Upper lobe of left lung (tissue), 4 donors: ENCODE results near the gene SMAP2.

Experiments used
- POLR2A ChIP-seq, 4 donors: fragments of 450-650 bp; IDR thresholded peaks; one replicate each; pipeline ENCODE4 v1.5.1; 2016 to 2017; ENCODE audit warnings: antibody characterized with exemption in 4 of 4, mild to moderate bottlenecking in 2 of 4
- POLR2AphosphoS5 ChIP-seq, 2 donors: sonication (generic); formaldehyde crosslinking; IDR thresholded peaks; one replicate each; pipeline ENCODE4 v1.5.1; 2017; ENCODE audit warnings: antibody characterized with exemption in 2 of 2
- TF ChIP-seq, protein P1 (sequence below), 6 experiments: fragments of 450-650 bp in 4 of 6; fragments of 200-600 bp in 2 of 6; sonication (generic) in 2 of 6; IDR thresholded peaks; one replicate each; pipeline ENCODE4 v1.5.1; 2016 to 2019; ENCODE audit warnings: antibody characterized with exemption in 6 of 6

DNA sequence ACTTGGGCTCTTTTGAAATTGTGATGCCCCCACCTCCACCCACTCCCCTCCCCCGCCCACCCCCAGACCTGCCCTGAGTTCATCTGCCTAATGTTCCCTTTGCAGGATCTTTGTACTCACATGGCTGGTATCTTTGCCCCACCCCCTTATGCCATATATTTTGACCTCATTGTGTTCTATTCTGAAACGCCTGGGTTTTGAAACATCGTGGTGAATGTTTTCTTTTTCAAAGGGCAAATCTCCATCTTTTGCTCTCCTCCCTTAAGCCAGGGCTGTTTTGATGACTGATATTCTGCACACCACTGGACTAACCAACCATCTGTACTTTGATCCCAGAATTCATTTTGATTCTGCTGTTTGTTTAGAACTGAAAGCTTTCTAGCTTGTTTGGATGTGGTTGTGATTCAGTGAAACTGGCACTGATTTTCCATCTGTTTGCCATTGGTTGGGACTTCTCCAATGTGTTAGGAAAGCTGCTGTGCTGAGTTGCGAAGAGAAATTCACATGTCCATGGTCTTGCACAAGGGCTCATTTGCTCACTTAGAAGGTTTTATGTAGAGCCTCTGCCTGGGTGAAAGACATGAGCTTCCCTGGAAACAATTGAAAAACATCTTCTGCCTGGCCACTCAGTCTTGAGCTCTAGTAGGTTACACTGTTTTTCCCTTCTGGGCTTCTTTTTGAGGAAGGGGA lies 16.5 kb downstream of the SMAP2 start:
- TF ChIP-seq, protein P1, sequence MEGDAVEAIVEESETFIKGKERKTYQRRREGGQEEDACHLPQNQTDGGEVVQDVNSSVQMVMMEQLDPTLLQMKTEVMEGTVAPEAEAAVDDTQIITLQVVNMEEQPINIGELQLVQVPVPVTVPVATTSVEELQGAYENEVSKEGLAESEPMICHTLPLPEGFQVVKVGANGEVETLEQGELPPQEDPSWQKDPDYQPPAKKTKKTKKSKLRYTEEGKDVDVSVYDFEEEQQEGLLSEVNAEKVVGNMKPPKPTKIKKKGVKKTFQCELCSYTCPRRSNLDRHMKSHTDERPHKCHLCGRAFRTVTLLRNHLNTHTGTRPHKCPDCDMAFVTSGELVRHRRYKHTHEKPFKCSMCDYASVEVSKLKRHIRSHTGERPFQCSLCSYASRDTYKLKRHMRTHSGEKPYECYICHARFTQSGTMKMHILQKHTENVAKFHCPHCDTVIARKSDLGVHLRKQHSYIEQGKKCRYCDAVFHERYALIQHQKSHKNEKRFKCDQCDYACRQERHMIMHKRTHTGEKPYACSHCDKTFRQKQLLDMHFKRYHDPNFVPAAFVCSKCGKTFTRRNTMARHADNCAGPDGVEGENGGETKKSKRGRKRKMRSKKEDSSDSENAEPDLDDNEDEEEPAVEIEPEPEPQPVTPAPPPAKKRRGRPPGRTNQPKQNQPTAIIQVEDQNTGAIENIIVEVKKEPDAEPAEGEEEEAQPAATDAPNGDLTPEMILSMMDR (IDR thresholded peaks at IDR 0.05), result no peak
- TF ChIP-seq POLR2AphosphoS5 (IDR thresholded peaks at IDR 0.05) (peak; percentile 57 to 58), POLR2A (IDR thresholded peaks at IDR 0.05) (peak in 1 of 4 donors; percentile 69)
